ENCODE results near the gene SULT4A1. TPM values are rescaled to one million over a fixed set of nuclear protein-coding genes. Genes with fewer than 3 reads are reported as not detected.

The SULT4A1 gene
- total RNA-seq, 4 donors from 2014 or later, result 0.34 to 0.47 TPM; not detected in 2

DNA sequence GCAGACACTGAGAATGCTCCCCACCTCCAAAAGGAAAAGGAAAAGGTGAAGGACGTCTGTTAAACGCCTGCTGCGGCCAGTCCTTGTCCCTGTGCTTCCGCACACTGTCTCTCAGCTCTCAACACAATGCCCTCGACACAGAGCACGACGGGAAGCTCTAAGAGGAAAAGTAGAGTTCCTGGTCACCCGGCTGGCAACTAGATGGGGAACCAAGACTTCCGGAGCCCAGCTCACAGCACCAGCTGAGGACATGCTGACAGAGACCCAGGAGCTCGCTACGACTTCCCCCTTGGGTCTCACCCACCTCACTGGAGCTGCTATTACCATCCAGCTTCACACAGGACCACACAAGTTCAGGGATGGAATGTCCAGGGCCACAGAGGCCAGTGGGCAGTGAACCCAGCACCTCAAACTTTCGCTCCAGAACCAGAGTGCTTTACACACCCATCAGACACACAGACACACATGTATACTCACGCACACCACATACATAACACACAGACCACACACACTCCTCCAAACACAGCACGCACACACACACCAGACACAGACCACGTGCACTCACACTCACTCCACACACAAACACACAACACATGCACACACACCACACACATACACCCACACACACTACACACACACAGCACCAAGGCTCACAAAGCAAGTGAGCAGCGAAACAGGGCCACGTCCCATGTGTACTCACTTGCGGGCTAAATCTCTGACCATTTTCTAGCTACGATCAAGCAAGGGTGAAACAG is 9.6 kb downstream of the SULT4A1 start:
- peak in 1 of 2 donors; percentile 75 for DNase-seq (ENCODE audit: low spot score in 2 of 2)
- Histone ChIP-seq H3K4me3 (no peak overlapping the region), H3K4me1 (no peaks in the 10 kb centered on the region), H3K27me3 (peaks cover 48% of the 10 kb centered on the region), H3K27ac (no peak overlapping the region), H3K36me3 (no peaks in the 10 kb centered on the region), H3K9me3 (no peaks in the 10 kb centered on the region)
- no peak for TF ChIP-seq POLR2A (IDR thresholded peaks at IDR 0.05)
- WGBS, result 76% methylated on average over 17 of the region's 19 CpGs

- Histone ChIP-seq H3K9me3 (no peaks in the 10 kb centered on the region), H3K36me3 (no peaks in the 10 kb centered on the region), H3K4me3 (no peak overlapping the region), H3K27ac (no peak overlapping the region), H3K27me3 (peaks cover 48% of the 10 kb centered on the region), H3K4me1 (no peaks in the 10 kb centered on the region)
- no peak for DNase-seq (ENCODE audit: low spot score in 2 of 2)
- WGBS, result 42% methylated on average over 3 of the region's 3 CpGs
- TF ChIP-seq, protein P1, sequence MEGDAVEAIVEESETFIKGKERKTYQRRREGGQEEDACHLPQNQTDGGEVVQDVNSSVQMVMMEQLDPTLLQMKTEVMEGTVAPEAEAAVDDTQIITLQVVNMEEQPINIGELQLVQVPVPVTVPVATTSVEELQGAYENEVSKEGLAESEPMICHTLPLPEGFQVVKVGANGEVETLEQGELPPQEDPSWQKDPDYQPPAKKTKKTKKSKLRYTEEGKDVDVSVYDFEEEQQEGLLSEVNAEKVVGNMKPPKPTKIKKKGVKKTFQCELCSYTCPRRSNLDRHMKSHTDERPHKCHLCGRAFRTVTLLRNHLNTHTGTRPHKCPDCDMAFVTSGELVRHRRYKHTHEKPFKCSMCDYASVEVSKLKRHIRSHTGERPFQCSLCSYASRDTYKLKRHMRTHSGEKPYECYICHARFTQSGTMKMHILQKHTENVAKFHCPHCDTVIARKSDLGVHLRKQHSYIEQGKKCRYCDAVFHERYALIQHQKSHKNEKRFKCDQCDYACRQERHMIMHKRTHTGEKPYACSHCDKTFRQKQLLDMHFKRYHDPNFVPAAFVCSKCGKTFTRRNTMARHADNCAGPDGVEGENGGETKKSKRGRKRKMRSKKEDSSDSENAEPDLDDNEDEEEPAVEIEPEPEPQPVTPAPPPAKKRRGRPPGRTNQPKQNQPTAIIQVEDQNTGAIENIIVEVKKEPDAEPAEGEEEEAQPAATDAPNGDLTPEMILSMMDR (IDR thresholded peaks at IDR 0.05), result no peak
- TF ChIP-seq POLR2A (IDR thresholded peaks at IDR 0.05) (no peak), EP300 (IDR thresholded peaks at IDR 0.05) (no peak), POLR2AphosphoS5 (IDR thresholded peaks at IDR 0.05) (no peak)
These were observed 10.4 kb downstream of the SULT4A1 start for GRCh38 chr22:43851979-43852307.

- Histone ChIP-seq H3K36me3 (no peaks in the 10 kb centered on the region), H3K4me1 (no peaks in the 10 kb centered on the region), H3K9me3 (no peaks in the 10 kb centered on the region), H3K4me3 (no peak overlapping the region), H3K27me3 (peaks cover 48% of the 10 kb centered on the region), H3K27ac (no peak overlapping the region)
- DNase-seq (ENCODE audit: low spot score in 2 of 2), result peak in 1 of 2 donors; percentile 58
- WGBS, result 66% methylated on average over 13 of the region's 13 CpGs
- TF ChIP-seq POLR2AphosphoS5 (IDR thresholded peaks at IDR 0.05) (no peak), POLR2A (IDR thresholded peaks at IDR 0.05) (no peak), EP300 (IDR thresholded peaks at IDR 0.05) (no peak)
- TF ChIP-seq, protein P1 (IDR thresholded peaks at IDR 0.05), result no peak
These were observed 11.0 kb downstream of the SULT4A1 start for GRCh38 chr22:43851058-43851978.

DNA sequence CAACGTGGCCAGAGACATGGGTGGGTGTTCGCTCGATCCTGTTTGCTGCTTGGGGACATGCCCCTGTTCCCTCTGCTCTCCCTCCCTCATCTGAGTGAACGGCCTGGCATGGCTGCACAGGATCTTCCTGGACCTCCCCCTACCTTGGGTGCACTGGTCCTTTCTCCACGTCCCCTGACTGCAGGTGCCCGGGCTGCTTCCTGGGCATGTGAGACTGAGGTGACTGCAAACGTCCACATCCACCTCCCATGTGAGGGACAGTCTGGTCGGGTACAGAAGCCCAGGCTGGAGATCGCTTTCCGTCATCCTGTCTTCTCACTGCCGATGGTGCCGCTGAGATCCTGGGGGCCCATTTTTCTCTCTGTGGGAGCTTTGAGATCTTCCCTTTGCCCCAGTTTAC is 11.8 kb downstream of the SULT4A1 start:
- Histone ChIP-seq H3K36me3 (no peaks in the 10 kb centered on the region), H3K27ac (no peak overlapping the region), H3K9me3 (no peaks in the 10 kb centered on the region), H3K27me3 (peaks cover 51% of the 10 kb centered on the region), H3K4me1 (no peaks in the 10 kb centered on the region), H3K4me3 (no peak overlapping the region)
- no peak for TF ChIP-seq POLR2AphosphoS5 (IDR thresholded peaks at IDR 0.05)
- TF ChIP-seq EP300 (IDR thresholded peaks at IDR 0.05), result no peak
- TF ChIP-seq POLR2A (IDR thresholded peaks at IDR 0.05), result no peak
- TF ChIP-seq, protein P1 (IDR thresholded peaks at IDR 0.05), result no peak
- 74% methylated on average over 11 of the region's 12 CpGs for WGBS
- peak in 1 of 2 donors; percentile 61 for DNase-seq (ENCODE audit: low spot score in 2 of 2)

DNA sequence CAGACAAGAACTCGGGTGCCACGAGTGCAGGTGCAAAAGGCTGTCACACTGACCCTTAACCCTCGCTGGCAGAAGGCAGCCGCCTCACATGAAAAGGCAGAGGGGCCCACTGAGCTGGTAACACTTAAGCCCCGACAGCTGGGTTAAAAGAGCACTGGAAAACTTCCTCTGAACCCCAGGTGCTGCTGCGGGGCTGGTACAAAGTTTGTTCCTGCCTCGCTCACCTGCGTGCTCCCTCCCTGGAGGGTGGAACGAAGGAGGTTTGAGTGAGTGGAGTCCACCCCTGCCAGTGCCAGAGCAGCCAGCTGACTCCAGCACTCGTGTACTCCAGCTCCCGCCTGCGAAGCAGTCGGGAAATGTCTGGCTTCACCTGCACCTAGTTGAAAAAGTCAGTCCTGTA is 12.6 kb downstream of the SULT4A1 start:
- WGBS, result 78% methylated on average over 6 of the region's 13 CpGs
- no peak overlapping the region for H3K27ac ChIP-seq
- H3K4me1 ChIP-seq, result no peaks in the 10 kb centered on the region
- TF ChIP-seq POLR2AphosphoS5 (IDR thresholded peaks at IDR 0.05), result no peak
- TF ChIP-seq POLR2A (IDR thresholded peaks at IDR 0.05), result no peak
- TF ChIP-seq, protein P1 (IDR thresholded peaks at IDR 0.05), result no peak
- TF ChIP-seq EP300 (IDR thresholded peaks at IDR 0.05), result no peak
- H3K9me3 ChIP-seq, result no peaks in the 10 kb centered on the region
- DNase-seq (ENCODE audit: low spot score in 2 of 2), result peak in 1 of 2 donors; percentile 52
- peaks cover 52% of the 10 kb centered on the region for H3K27me3 ChIP-seq
- H3K36me3 ChIP-seq, result no peaks in the 10 kb centered on the region
- H3K4me3 ChIP-seq, result no peak overlapping the region
